T-helper 17 cell (primary cell): ENCODE results near the gene NT5DC2. TPM values are rescaled to one million over a fixed set of nuclear protein-coding genes. Genes with fewer than 3 reads are reported as not detected.

Experiments used
- ATAC-seq: fragments of 150-1000 bp; cut with Tn5 transposase; 2 replicates; pipeline ENCODE4 v1.10.0; 2021; ENCODE audit warnings: mild to moderate bottlenecking, moderate library complexity
- DNase-seq, 3 donors: peaks; one replicate each; pipeline versions ENCODE4 v3.0.0 to v3.0.0-alpha.2; 2020 to 2021
- H3K9me3 ChIP-seq: one replicate; pipeline ENCODE4 v1.7.0; 2013; ENCODE audit warnings: low read length, mild to moderate bottlenecking; ENCODE audit not compliant: control insufficient read depth, poor library complexity, severe bottlenecking
- H3K27ac Mint-ChIP-seq: one replicate; pipeline ENCODE4 v1.8.0; 2022; ENCODE audit warnings: mild to moderate bottlenecking, moderate library complexity, mixed read lengths
- H3K27me3 Mint-ChIP-seq: one replicate; pipeline ENCODE4 v1.8.0; 2022; ENCODE audit warnings: mixed read lengths
- H3K36me3 Mint-ChIP-seq: one replicate; pipeline ENCODE4 v1.8.0; 2022; ENCODE audit warnings: low read depth, mixed read lengths
- H3K4me1 Mint-ChIP-seq: one replicate; pipeline ENCODE4 v1.8.0; 2022; ENCODE audit warnings: mild to moderate bottlenecking, mixed read lengths
- H3K4me3 Mint-ChIP-seq: one replicate; pipeline ENCODE4 v1.8.0; 2022; ENCODE audit warnings: mild to moderate bottlenecking, moderate library complexity, mixed read lengths
- total RNA-seq, 4 donors: library from RNA in 2 of 4; stranded (reverse) in 2 of 4; gene quantifications; one replicate each; pipeline ENCODE4 v1.2.3 and lab custom pipeline; 2022 to 2026

Gene NT5DC2
- total RNA-seq, 2 donors from 2014 or later, result 2.3 to 2.5 TPM

GRCh38 chr3:52479037-52479876, 54.4 kb downstream of the NT5DC2 start:
- peaks cover 7% of the 10 kb centered on the region for H3K4me1 Mint-ChIP-seq
- no peak overlapping the region for H3K27ac Mint-ChIP-seq
- ATAC-seq (no peak), DNase-seq (no peak)
- no peaks in the 10 kb centered on the region for H3K36me3 Mint-ChIP-seq
- H3K4me3 Mint-ChIP-seq, result no peak overlapping the region
- H3K27me3 Mint-ChIP-seq, result no peaks in the 10 kb centered on the region
- H3K9me3 ChIP-seq, result no peaks in the 10 kb centered on the region

GRCh38 chr3:52477796-52478095, 55.9 kb downstream of the NT5DC2 start:
- Mint-ChIP-seq H3K27ac (no peak overlapping the region), H3K4me3 (no peak overlapping the region), H3K36me3 (no peaks in the 10 kb centered on the region), H3K4me1 (peaks cover 3% of the 10 kb centered on the region), H3K27me3 (no peaks in the 10 kb centered on the region)
- DNase-seq, result no peak
- ATAC-seq, result no peak
- no peaks in the 10 kb centered on the region for H3K9me3 ChIP-seq

- ATAC-seq (no peak), DNase-seq (no peak)
- H3K9me3 ChIP-seq, result no peaks in the 10 kb centered on the region
- H3K4me1 Mint-ChIP-seq, result peaks cover 3% of the 10 kb centered on the region
- no peaks in the 10 kb centered on the region for H3K36me3 Mint-ChIP-seq
- no peaks in the 10 kb centered on the region for H3K27me3 Mint-ChIP-seq
- no peak overlapping the region for H3K4me3 Mint-ChIP-seq
- H3K27ac Mint-ChIP-seq, result no peak overlapping the region
Measured at GRCh38 chr3:52477076-52477795, 56.4 kb downstream of the NT5DC2 start.

Other genes starting within 250 kb of the NT5DC2 start
- 10 to 100 TPM; 30.6 to 42.2 TPM for gene GLYCTK, start 246.0 kb downstream of the NT5DC2 start, total RNA-seq
- 10 to 100 TPM; 50.3 to 58.5 TPM for gene DNAH1, start 217.5 kb downstream of the NT5DC2 start, total RNA-seq
- 100 to 1,000 TPM; 107 to 114 TPM for gene BAP1, start 123.8 kb downstream of the NT5DC2 start, total RNA-seq
- gene PHF7, start 123.2 kb downstream of the NT5DC2 start, total RNA-seq, result 10 to 100 TPM; 11.1 to 13.0 TPM
- gene SEMA3G, start 88.8 kb downstream of the NT5DC2 start, total RNA-seq, result 1 to 10 TPM; 1.5 to 2.3 TPM
- gene TNNC1, start 79.8 kb downstream of the NT5DC2 start, total RNA-seq, result 1 to 10 TPM; 3.7 to 3.8 TPM
- 100 to 1,000 TPM; 121 to 146 TPM for gene NISCH, start 78.3 kb downstream of the NT5DC2 start, total RNA-seq
- gene STAB1, start 38.5 kb downstream of the NT5DC2 start, total RNA-seq, result 1 to 10 TPM; 1.7 to 4.9 TPM
- 1 to 10 TPM; 4.9 to 8.0 TPM for gene UQCC5, start 2.7 kb upstream of the NT5DC2 start, total RNA-seq
- 10 to 100 TPM; 62.8 to 70.8 TPM for gene PBRM1, start 152.1 kb upstream of the NT5DC2 start, total RNA-seq
- 100 to 1,000 TPM; 109 to 117 TPM for gene GNL3, start 152.2 kb upstream of the NT5DC2 start, total RNA-seq
- 10 to 100 TPM; 18.9 to 23.0 TPM for gene GLT8D1, start 171.9 kb upstream of the NT5DC2 start, total RNA-seq
- gene SPCS1, start 172.2 kb upstream of the NT5DC2 start, total RNA-seq, result 10 to 100 TPM; 62.6 to 63.7 TPM
- 10 to 100 TPM in 1 of 2 donors, 1 to 10 TPM in 1; 7.3 to 14.7 TPM for gene NEK4, start 237.1 kb upstream of the NT5DC2 start, total RNA-seq
- gene ITIH1, start 243.7 kb upstream of the NT5DC2 start, total RNA-seq, result not detected